Ishikawa (cell line): ENCODE results near the gene EDN2.

ENCODE experiments used
- CREB1 ChIP-seq: IDR thresholded peaks from 2 replicates; pipeline ENCODE4 v1.6.1; 2012; ENCODE audit warnings: low read depth
- NFIC ChIP-seq: IDR thresholded peaks from 2 replicates; pipeline ENCODE4 v1.6.1; 2012

The EDN2 gene

DNA sequence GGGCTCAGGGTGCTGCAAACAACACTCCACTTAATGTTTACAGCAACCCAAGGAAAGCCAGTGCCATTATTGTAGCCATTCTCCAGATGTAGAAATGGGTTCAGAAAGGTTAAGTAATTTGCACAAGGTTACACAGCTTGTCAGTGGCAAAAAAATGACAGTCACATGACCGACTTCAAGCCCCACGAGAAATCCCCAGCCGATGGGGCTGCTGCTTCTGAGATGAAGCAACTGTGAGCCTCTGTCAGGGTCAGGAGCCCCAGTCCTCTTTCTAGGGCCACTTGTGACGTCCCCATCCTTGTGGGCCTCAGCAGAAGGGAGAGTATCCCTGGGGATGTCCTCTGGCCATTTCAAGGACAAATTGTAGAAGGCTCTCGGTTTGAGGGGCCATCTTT, 54.8 kb downstream of the EDN2 start:
- no peak for TF ChIP-seq CREB1
- TF ChIP-seq NFIC, result 0 out of 2 replicates have a peak, but pooled peaks have one; percentile 2
